GM18511 (cell line): ENCODE results near the gene PTPRN2.
"Not testable (repeated sequence)": the region's sequence is repeated elsewhere in the genome, so short reads cannot be mapped to it uniquely, and the experiment has no call there.

ENCODE experiments used
- ATAC-seq: cut with Tn5 transposase; IDR thresholded peaks from one replicate; pipeline ENCODE4 v1.9.1; 2021; ENCODE audit warnings: mild to moderate bottlenecking, moderate library complexity; ENCODE audit not compliant: unreplicated experiment

PTPRN2 gene

DNA sequence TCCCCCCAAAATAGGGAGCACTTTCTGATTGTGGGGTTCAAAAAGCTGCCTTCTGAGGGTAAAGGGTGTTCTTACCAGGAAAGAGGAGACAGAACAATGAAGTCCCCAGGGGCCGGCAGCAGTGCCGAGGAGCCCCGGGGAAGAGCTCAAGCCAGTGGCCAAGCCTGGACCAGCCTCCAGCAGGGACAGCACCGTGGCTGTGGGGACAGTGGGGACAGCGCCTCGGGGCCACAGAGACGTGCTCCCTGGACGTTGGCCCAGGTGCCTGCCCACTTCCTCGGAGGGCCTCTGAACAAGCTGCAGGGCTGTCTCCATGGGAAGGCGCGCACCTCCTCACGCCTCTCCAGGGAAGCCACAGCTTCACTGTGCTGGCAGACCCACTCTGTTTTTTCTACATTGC is 312.6 kb downstream of the PTPRN2 start:
- no peak for ATAC-seq

GRCh38 chr7:158274404-158274811 is 313.2 kb downstream of the PTPRN2 start:
- ATAC-seq, result no peak

GRCh38 chr7:158273756-158274342 is 313.8 kb downstream of the PTPRN2 start:
- not testable (repeated sequence) for ATAC-seq

GRCh38 chr7:158273138-158273651 is 314.4 kb downstream of the PTPRN2 start:
- no peak for ATAC-seq

- ATAC-seq, result no peak
Observed at GRCh38 chr7:158272509-158273137, 315.0 kb downstream of the PTPRN2 start.

GRCh38 chr7:158272091-158272490 is 315.5 kb downstream of the PTPRN2 start:
- no peak for ATAC-seq

- no peak for ATAC-seq
Observed at GRCh38 chr7:158271646-158272045, 316.0 kb downstream of the PTPRN2 start.

DNA sequence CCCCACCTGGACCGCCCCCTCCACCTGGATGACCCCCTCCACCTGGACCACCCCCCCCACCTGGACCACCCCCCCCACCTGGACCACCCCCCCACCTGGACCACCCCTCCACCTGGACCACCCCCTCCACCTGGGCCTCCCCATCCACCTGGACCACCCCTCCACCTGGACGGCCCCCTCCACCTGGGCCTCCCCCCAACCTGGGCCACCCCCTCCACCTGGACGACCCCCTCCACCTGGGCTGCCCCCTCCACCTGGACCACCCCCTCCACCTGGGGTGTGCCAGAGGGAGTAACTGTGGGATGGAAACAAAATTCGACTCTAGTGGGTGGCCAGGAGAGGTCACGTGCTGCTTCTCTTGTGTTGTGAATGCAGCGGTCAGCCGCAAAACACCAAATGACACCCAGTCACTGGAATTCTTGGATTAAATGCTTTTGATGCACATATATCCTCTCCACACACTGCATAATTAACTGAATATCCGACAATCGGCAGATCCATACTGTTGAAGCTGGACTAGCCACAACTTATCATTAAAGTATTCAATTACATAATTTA is 316.7 kb downstream of the PTPRN2 start:
- ATAC-seq, result no peak

DNA sequence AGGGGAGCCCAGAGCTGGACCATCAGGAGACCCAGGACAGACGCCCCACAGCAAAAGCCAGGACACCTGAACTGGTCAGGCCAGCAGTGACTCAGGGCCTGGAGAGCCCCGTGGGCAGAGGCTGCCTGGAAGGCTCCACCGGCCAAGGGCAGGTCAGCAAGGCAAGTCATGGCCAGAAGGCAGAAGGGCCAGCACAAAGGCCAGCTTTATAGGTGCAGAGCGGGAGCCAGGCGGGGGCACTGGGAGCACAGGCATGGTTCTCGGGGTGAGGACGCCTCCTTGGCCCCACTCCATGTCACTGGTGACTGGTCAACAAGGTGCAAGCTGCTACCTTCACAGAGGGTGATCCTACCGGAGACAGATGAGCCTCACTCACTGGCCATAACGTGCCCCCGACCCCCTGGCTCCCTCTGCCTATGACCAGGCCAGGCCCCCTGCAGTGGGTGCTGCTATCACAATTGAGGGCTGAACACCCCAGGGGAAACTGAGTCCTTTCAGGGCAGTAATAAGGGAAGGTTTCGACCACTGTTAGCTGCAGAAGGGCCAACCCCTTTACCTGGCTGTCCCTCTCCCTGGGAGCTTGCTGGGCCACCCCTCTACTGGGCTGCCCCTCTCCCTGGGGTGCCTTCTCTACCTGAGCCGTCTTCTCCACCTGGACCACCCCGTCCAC is 317.4 kb downstream of the PTPRN2 start:
- no peak for ATAC-seq

DNA sequence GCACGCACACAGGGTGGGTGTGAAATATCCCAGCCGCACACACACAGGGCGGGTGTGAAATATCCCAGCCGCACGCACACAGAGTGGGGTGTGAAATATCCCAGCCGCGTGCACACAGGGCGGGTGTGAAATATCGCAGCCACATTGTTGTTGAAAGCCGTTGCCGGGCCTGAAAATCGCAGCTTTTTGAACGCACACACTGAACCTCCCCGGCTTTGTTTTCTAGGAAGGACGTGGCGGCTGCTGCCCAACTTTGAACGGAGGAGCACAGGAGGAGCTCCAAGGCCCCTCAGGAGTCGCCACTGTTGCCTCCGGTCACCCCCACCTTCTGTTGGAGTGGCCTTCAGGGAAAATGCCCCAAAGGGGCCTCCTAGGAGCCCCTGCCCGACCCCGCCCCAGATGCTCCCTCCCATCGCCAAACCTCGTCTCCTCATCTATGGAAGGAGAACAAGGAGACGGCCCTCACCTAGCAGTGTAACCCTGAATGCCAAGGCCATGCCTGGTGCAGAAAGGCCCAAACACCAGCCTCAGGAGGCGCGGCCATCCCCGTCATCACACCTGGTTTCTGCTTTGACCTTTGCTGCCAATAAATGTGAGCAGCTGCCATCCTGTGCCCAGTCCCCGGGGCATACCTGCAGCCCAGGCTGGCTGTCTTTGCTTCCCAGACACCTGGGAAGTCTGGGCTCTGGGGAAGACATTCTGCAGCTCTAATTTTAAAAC is 318.6 kb downstream of the PTPRN2 start:
- no peak for ATAC-seq

DNA sequence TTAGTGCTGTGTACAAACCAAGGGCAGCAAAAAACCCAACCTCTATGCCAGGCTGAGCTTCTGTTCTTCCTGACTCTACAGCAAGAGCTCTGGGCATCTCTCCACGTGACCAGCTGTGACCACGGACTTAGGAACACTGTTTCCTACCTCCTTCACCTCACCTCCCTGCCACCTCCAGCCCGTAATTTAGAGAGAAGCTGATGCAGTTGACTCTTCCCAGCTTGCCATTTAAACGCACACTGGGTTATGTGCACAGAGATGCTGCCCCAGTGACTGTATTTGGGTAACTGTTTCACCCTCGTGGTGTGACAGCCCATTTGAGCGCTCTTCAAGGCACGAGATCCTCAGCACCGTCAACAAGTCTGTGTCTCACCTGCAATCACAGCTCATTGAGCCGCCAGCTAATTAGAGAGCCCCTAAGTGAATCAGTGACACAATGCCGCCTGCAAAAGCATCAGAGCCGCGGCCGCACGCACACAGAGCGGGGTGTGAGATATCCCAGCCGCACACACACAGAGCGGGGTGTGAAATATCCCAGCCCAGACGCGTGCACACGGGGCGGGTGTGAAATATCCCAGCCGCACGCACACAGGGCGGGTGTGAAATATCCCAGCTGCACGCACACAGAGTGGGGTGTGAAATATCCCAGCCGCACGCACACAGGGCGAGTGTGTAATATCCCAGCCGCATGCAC is 319.7 kb downstream of the PTPRN2 start:
- no peak for ATAC-seq

DNA sequence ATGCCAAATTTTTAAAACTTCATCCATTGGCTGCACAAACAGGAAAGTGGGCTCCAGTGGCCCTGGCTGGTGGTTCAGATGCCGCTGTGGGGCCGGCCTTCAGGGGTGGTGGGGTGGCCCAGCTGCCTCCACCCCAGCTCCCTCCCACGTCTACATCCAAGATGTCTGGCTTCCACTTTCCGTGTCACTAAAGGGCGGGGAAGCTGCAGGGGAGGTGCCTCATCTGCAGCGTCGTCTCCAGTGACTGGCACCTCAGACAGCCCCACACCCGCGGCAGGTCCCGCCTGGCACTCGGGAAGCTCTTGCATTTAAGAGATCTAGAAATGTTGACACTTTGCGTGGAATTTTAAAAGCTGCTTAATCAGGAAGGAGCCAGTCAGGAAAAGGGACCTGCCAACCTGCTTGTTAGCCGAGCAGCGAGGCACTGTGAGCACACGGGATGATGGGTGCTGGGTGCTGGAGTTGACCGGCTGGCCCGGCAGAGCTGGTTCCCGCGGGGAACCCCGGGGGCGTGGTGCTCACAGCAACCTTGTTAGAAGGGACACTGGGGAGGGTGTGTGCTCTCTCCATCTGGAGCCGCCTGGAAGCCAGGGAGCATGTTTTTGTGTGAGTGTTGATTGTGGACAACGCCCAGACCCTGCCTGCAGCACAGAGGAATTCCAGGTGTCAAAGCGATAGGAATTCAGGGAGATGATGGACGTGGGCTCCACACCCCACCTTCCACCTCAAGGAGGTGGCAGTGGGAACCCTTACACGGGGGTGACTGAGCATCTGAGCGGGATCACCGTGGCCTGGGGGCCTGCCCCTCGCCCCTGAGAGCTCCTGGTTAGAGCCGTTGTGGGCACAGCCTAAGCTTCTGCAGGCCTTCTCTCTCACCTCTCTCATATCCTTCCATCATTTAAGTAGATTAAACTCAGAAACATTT is 320.5 kb downstream of the PTPRN2 start:
- no peak for ATAC-seq

GRCh38 chr7:158266426-158266816 is 321.2 kb downstream of the PTPRN2 start:
- ATAC-seq, result no peak

DNA sequence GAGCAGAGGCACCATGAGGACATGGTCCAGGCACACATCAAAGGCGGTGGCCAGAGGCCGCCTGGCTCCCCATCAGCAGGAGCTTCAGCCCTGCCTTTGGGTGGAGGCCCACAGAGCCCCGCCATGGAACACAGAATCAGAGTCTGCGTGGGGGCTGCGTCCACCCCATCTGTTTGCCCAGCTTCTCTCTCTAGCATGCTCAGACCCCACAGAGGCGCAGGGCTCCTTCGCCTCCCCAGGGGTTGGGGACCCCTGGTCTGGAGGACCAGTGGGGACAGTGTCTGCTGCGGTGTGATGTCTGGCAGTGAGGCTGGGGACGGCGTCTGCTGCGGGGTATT is 321.9 kb downstream of the PTPRN2 start:
- ATAC-seq, result no peak

DNA sequence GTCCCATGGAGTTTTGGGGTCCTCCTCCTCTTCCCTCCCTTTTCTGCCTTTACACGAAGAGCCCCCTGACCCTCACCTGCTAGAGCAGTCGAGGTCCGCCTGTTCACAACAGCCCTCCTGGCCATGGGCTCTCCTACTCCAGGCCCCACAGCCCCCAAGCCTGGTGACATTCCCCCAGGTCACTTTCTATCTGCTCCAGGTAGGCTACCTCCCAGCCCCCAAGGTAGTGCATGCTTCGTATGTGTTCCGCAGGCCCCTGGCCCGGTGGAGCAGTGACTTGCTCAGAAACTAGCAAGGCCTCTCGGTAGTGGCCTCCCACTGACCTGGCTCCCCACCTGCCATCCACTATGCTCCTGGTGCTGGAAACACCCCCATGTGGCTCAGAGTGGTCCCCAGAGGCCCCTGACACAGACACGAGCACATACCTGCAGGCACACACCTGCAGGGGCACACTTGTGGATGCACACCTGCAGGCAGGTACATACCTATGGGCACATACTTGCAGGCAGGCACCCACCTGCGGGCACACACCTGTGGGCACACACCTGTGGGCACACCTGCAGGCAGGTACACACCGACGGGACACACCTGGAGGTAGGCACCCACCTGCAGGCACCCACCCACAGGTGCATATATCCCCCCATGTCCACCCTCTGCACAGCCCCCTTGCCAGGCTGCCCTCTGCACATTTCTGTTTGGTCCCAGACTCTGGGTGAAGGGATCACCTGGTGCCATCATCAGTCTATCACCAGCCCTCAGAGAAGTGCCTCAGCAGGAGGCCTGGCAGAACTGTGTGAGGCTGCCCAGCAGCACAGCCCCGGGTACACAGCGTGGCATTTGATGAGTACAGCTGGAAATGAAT is 322.5 kb downstream of the PTPRN2 start:
- no peak for ATAC-seq

GRCh38 chr7:158263964-158264748 is 323.5 kb downstream of the PTPRN2 start:
- no peak for ATAC-seq

DNA sequence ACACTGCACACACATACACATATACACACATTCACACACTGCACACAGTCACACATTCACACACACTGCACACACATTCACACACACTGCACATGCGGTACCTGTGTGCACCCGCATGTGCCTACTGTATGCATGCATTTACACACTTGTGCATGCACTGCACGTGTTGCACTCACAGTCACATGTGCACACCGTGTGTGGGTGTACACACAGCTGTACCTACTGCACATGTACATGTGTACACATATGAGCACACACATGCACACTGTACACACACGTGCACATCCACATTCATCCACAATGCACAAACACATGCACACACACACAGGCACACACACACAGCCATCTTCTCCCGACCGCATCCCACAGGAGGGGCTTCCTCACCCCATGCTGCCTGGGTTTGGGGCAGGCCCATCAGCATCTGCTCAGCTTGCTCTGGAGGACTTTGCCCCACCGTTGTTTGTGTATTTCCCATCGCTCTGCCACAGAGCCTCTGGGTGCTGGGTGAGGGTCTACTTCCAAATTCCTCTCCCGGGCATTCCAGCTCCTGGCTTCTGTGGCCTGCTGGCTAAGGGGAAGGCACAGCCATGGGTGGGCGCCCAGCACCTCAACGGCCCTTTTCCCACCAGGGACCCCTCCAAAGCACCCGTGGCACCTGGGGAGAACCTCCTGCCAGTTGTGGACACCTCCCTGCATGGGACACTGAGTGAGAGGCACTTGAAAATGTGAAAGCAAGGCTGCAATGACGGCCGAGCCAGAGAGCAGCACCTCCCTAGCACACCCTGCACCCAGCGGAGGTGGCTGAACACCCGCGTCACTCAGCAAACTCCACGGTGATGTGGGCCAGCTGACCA is 324.3 kb downstream of the PTPRN2 start:
- ATAC-seq, result no peak
